IPS-18c (cell line): ENCODE results near the gene AMACR.
A peak's percentile ranks its signal among the peaks of the same experiment; 100 is the strongest.

Experiments
- H3K4me3 ChIP-seq: 2 replicates; pipeline ENCODE4 v1.7.0; 2013; ENCODE audit warnings: low read depth, mild to moderate bottlenecking, low read length, moderate library complexity; ENCODE audit not compliant: insufficient read depth
- H3K9me3 ChIP-seq: one replicate; pipeline ENCODE4 v1.6.1; 2013; ENCODE audit warnings: mild to moderate bottlenecking, low read length, moderate library complexity; ENCODE audit not compliant: control insufficient read depth, insufficient read depth

The AMACR gene

GRCh38 chr5:33944543-33945132, 63.2 kb downstream of the AMACR start:
- no peaks in the 10 kb centered on the region for H3K9me3 ChIP-seq
- H3K4me3 ChIP-seq: no peak overlapping the region

- Histone ChIP-seq H3K9me3 (no peaks in the 10 kb centered on the region), H3K4me3 (no peak overlapping the region)
Measured at GRCh38 chr5:33941090-33941489, 66.8 kb downstream of the AMACR start.

- H3K4me3 ChIP-seq: no peak overlapping the region
- no peaks in the 10 kb centered on the region for H3K9me3 ChIP-seq
Measured at GRCh38 chr5:33939556-33940262, 68.1 kb downstream of the AMACR start.

GRCh38 chr5:33938881-33939280, 69.0 kb downstream of the AMACR start:
- H3K4me3 ChIP-seq: no peak overlapping the region
- no peaks in the 10 kb centered on the region for H3K9me3 ChIP-seq

GRCh38 chr5:33938507-33938796, 69.4 kb downstream of the AMACR start:
- Histone ChIP-seq H3K4me3 (no peak overlapping the region), H3K9me3 (no peaks in the 10 kb centered on the region)

GRCh38 chr5:33937707-33938506, 69.9 kb downstream of the AMACR start:
- H3K4me3 ChIP-seq: no peak overlapping the region

GRCh38 chr5:33937017-33937706, 70.7 kb downstream of the AMACR start:
- H3K9me3 ChIP-seq: no peaks in the 10 kb centered on the region
- H3K4me3 ChIP-seq: no peak overlapping the region

More at GRCh38 chr5:33937707-33938506, 69.9 kb downstream of the AMACR start:
- H3K9me3 ChIP-seq: no peaks in the 10 kb centered on the region

- Histone ChIP-seq H3K9me3 (no peaks in the 10 kb centered on the region), H3K4me3 (peak within 1 kb of the TSS; percentile 69)
Measured at GRCh38 chr5:33936381-33937016, 71.4 kb downstream of the AMACR start, which contains the start of gene RXFP3. RXFP3 (plus strand) TSS chr5:33936386; CDS start chr5:33936741, 355 bp downstream.
